NCI-H345 treated with DMSO at 0.1 percent for 48 hours (cell line): ENCODE data around the gene FNDC5.
"Not testable (repeated sequence)": the region's sequence is repeated elsewhere in the genome, so short reads cannot be mapped to it uniquely, and the experiment has no call there.

Source experiments
- DNase-seq: peaks from one replicate; lab custom pipeline; 2025; ENCODE audit not compliant: unreplicated experiment; lab: John Stamatoyannopoulos, UW

Gene FNDC5

GRCh38 chr1:32870615-32871363, at the start of gene FNDC5:
Gene FNDC5 (minus strand): TSS chr1:32870912.
- DNase-seq = no peak

DNA sequence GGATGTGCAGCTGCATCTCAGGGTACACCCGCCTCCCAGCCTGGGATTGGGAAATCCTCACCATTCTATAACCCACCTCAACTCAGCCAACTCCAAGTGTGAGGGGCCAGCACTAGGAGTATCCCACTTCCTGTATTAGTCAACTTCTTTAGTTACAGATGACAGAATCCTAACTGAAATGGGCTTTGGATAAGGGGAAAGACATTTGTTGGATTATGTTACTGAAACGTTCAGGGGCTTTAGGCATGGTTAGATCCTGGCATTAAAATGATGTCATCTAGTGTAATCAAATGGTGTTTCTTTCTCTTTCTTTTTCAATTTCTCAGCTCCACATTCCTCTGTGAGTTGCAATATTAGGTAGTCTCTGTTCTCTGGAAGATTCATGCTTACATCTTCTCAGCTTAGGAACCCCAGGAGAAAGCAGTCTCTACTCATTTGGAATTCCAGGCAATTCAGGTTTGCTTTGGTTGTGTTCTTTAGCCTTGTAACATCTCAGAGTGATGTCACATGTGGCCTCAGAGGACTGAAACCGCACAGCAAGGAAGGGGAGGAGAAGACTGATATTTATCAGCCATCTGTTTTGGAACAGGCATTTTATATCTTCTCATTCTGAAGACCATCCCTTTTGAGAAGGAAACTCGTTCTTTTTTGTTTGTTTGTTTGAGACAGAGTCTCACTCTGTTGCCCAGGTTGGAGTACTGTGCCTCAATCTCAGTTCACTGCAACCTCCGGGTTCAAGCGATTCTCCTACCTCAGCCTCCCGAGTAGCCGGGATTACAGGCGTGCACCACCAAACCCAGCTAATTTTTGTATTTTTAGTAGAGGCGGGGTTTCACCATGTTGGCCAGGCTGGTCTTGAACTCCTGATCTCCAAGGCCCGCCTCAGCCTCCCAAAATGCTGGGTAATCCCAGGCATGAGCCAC, 49.4 kb upstream of the FNDC5 start:
- no peak for DNase-seq

GRCh38 chr1:32918179-32918578, 47.5 kb upstream of the FNDC5 start:
- DNase-seq = no peak

DNA sequence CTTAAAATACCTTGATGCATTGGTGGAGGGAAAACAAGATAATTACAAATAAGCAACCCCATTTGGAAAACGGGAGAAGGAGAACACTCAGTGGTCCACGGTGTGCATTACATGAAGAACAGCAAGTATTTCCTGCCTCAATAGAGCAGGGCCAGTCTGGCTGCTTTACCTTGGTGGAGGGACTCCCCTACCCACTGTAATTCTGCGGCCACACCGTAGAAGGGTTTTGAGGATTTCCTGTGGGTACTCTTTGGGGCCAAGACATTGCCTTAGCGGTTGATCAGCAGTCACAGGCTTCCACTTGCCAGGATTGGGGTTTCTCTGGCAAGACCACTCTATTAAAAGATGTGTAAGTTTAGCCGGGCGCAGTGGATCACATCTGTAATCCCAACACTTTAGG, 46.8 kb upstream of the FNDC5 start:
- DNase-seq = no peak

- DNase-seq = no peak
These were observed 45.3 kb upstream of the FNDC5 start for GRCh38 chr1:32915766-32916706.

DNA sequence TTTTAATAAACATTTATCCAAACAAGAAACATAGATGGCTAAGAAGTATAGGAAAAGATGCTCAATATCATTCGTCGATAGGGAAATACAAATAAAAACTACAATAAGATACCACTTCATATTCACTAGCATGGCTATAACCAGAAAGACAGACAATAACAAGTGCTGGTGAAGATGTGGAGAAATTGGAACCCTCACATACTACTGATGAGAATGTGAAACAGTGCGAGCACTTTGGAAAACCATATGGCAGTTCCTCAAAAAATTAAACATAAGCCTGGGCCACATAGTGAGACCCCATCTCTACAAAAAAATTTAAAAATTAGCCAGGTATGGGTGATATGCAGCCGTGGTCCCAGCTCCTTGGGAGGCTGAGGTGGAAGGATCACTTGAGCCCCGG, 39.6 kb upstream of the FNDC5 start:
- DNase-seq = no peak

- DNase-seq = no peak
These were observed 36.7 kb upstream of the FNDC5 start for GRCh38 chr1:32907435-32907834.

- no peak for DNase-seq
These were observed 35.9 kb upstream of the FNDC5 start for GRCh38 chr1:32906654-32907053.

- not testable (repeated sequence) for DNase-seq
These were observed 34.9 kb upstream of the FNDC5 start for GRCh38 chr1:32905588-32905987.

- no peak for DNase-seq
These were observed 34.1 kb upstream of the FNDC5 start for GRCh38 chr1:32904797-32905196.

DNA sequence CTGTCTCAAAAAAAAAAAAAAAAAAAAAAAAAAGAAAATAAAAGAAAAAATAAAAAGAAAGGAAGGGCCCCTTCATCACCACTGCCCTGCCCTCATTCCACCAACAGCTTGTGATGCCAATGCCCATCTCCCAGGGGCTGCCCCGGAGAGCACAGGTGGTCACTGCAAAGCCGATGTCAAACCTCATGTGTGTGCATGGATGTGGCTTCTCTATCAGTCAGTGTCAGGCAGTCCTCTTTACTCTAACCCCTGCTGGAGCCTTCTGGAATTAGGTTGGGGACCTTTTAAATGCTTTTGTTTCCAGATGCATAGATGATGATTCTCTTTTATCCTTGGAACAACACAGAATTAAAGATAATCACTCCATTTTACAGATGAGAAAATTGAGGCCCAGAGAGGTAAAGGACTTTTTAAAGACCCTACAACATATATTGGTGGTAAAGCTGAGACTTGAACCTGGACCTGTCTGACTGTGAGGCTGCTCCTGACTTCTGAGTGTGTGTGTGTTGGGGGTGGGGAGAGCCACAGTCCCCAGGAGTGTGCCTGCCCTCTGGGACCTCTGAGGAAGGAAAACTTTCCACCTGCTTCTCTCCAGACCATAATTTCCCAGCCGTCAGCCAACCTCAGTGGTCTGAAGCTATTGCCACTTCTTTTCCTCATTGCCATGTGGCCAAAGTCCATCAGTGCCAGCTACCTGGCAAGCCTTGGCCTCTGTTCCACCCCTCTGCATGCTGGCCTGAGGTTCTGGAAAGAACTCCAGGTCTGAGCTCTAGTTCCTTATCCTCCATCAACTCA, 33.5 kb upstream of the FNDC5 start:
- no peak for DNase-seq

DNA sequence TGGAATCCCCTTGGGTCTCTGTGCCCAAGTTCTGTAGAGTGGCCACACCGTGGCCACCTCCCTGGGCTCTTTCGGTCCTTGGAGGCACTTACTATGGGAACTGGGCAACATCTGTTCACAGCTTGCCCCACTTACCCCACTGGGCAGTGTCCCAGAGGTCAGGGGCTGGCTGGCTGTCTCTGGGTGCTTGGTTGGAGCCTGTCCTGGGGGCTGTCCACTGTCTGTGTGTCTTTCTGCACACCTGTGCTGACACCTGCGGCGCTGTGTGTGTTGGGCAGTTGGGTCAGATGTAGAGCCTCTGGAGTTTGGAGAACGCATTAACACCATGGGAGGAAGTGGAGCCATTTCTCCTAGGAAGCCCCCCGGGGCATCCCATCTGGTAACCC, 31.8 kb upstream of the FNDC5 start:
- no peak for DNase-seq

DNA sequence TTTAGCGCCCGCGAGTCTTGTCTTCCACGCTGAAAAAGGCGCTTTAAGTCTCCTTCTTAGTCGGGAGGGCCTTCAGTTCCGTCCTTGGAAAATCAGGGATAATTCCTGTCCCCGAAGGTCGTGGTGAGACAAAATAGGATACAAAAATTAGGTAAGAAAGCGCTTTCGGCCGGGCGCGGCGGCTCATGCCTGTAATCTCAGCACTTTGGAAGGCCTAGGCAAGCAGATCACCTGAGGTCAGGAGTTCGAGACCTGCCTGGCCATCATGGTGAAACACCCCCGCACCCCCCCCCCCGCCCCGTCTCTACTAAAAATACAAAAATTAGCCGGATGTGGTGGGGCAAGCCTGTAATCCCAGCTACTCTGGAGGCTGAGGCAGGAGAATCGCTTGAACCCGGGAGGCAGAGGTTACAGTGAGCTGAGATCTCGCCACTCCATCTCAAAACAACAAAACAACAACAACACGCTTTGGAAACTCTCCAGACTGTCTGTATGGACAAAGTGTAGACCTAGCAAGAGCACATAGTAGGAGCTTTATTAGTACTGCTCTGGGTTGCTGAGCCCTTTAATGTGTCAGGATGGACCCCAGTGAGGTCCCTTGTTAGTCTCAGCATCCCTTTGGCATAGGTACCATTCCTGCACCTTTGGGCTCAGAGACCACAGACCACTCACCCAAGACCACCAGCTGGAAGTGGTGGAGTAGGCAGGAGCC, 31.3 kb upstream of the FNDC5 start:
- no peak for DNase-seq

DNA sequence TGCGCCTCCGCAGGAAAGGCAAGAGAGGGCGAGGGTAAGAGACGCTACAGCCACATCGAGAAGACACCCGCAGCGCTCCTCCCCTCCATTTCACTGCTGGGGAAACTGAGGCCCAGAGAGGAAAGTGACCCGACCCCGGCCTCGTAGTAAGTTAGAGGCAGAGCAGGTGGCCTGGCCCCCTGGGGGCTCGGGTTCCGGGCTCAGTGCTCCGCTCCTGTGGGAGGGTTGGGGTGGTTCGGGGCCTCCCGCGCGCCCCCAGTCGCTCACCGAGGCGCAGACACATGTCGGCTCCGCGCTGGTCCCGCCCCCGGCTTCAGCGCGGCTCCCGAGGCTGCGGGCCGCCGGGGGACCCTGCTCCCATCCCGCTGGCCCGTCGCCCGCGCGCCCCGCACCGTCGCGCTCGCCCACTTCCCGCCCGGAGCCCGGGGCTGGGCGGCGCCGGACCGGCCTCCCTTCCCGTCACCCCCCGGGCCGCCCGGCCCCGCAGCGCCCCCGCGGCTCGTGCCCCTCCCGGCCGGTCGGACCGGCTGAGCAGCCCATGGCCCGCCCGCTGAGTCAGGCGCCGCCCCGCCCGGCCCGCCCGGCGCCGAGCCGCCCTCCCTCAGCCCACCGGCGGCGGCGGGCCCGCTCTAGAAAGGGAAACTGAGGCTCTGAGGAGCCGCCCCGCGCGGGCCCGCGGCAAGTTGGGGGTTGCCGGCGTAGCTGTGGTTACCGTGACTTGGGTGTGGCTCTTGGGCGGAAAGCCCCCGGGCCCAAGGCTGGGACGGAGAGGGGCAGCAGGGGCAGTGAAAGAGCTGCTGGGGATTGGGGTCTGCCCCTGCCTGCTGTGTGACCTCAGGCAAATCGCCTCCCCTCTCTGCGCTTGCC, 30.5 kb upstream of the FNDC5 start, which contains the start of gene TMEM54:
TMEM54 (minus strand) TSS at position 434 of the 867 bp plus-strand sequence; CDS start at position 283, 151 bp downstream.
- no peak for DNase-seq

DNA sequence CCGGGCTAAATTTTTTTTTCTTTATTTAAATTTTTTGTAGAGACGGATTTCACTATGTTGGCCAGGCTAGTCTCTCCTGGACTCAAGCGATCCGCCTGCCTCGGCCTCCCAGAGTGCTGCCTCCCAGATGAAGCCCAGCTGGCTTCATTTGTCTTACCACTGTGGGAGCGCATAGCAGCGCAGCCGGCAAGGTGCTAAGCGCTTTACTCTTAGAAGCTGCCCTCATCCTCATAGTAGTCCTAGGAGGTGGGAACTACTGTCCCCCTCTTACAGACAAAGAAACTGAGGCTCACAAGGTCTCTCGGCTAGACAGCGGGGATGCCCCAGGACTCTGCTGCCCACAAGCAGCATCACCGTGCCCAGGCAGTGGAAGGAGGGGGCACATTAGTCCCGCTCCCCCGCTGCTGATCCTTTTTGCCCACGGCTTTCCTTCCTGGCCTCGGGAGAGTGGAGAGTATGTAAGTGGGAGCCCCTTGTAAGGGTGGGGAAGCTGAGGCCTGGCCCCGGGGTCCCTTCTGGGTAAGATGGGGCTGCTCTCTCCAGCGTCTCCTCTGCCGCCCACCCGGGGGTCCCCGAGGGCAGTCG, 29.8 kb upstream of the FNDC5 start:
- DNase-seq = no peak

DNA sequence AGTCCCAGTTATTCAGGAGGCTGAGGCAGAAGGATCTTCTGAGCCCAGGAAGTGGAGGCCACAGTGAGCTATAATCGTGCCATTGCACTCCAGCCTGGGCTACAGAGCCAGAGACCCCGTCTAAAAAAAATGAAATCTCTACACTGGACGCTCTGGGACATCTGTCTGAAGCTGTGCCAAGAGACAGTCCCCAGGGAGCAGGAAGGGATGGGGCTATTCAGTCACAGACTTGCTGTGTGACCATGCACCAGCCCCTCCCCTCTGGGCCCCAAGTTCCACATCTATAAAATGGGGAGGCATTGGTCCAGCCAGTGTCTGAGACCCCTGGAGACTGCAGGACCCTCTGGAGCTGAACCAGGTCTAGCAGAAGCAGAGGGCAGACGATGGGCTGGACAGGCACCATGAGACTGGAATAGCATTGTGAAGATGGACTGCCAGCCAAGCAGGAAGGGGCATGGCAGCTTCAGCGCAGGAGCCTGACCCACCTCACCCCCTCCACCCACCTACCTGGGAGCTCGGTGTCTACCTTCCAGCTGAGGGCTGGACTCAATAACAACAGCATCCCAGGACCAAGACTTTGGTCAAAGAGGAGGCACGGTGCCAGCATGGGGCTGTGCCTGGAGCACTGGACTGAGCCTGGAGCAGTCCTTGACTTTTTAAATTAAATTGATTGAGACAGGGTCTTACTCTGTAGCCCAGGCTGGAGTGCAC, 29.0 kb upstream of the FNDC5 start:
- DNase-seq = no peak

- DNase-seq = no peak
These were observed 28.2 kb upstream of the FNDC5 start for GRCh38 chr1:32898958-32899357.

DNA sequence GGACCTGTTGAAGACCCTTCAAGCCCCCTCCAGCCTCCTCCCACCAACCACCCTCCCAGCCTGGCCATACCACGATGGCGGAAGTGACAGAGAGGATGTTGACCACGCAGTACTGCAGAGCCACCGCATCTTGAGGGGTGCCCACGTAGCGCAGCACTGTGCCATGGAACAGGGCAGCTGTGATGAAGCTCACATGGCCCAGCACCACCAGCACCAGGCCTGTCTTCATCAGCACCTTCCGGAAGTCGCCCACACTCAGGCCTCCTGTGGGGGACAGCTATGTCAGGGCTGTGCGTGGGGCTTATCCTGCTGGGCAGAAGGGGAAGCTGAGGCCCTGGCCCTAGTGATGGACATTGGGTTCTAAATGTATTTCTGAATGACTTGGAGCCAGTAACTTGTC, 27.3 kb upstream of the FNDC5 start:
- no peak for DNase-seq
